HepG2 (cell line): ENCODE measurements around the gene AHR. TPM values are rescaled to one million over a fixed set of nuclear protein-coding genes. Genes with fewer than 3 reads are reported as not detected.

Experiments used
- ATAC-seq: fragments of 200-7000 bp; cut with Tn5 transposase; 3 replicates; pipeline ENCODE4 v1.9.1; 2020; ENCODE audit warnings: mild to moderate bottlenecking, moderate library complexity
- BruUV-seq: library from RNA; stranded (reverse); fragments of 400-500 nt; replicated peaks from 2 replicates; lab custom pipeline; 2021; lab: Mats Ljungman, UMichigan
- CTCF ChIA-PET: fragments of 300-600 bp; formaldehyde crosslinking; extraction: SDS; loops from one replicate; lab custom pipeline; 2021; ENCODE audit warnings: low total read pairs, inconsistent platforms, low intra/inter-chr PET ratio; lab: Yijun Ruan, JAX
- POLR2A ChIA-PET: fragments of 350-600 bp; sonication (Branson Sonifier 250); formaldehyde crosslinking; loops from one replicate; lab custom pipeline; 2020; ENCODE audit warnings: antibody characterized with exemption, inconsistent platforms; lab: Yijun Ruan, JAX
- DNase-seq: peaks from one replicate; pipeline ENCODE4 v3.0.0-alpha.2; 2015; ENCODE audit warnings: low spot score
- FAIRE-seq: peaks from 3 replicates; lab custom pipeline; 2011; peaks lifted over from hg19 to GRCh38; lab: Jason Lieb, UNC
- H2AFZ ChIP-seq: one replicate; pipeline ENCODE4 v1.6.1; 2011; ENCODE audit warnings: low read length, inconsistent platforms
- H3K27ac ChIP-seq: fragments of 300-600 bp; 3 replicates; pipeline ENCODE4 v1.8.0; 2011; ENCODE audit warnings: mixed run types, mild to moderate bottlenecking, mixed read lengths, low read length, inconsistent platforms; ENCODE audit not compliant: insufficient read depth; ENCODE audit errors: extremely low read length
- H3K27me3 ChIP-seq, 2 experiments: fragments of 200-600 bp in 1 of 2; 2 replicates in 1 of 2; 3 replicates in 1 of 2; pipeline versions ENCODE4 v1.6.0 to v1.8.0; 2011; ENCODE audit warnings: low read length in 2 of 2, mild to moderate bottlenecking in 2 of 2, moderate library complexity in 2 of 2, inconsistent platforms in 1 of 2; ENCODE audit not compliant: insufficient read depth in 2 of 2, control insufficient read depth in 1 of 2
- H3K36me3 ChIP-seq, 2 experiments: fragments of 200-600 bp in 1 of 2; replicated peaks in 1 of 2; 2 replicates in 1 of 2; 3 replicates in 1 of 2; pipeline versions ENCODE4 v1.5.1 to v1.8.0; 2011; ENCODE audit warnings: low read length in 2 of 2, inconsistent platforms in 1 of 2; ENCODE audit not compliant: insufficient read depth in 2 of 2, control insufficient read depth in 1 of 2
- H3K4me1 ChIP-seq: 2 replicates; pipeline ENCODE4 v1.5.1; 2012; ENCODE audit warnings: low read length, inconsistent platforms; ENCODE audit not compliant: insufficient read depth
- H3K4me2 ChIP-seq: 2 replicates; pipeline ENCODE4 v1.6.0; 2011; ENCODE audit warnings: low read depth, low read length, inconsistent platforms
- H3K4me3 ChIP-seq, 3 experiments: fragments of 200-600 bp in 1 of 3; sonication (generic), shearing (Covaris generic) in 1 of 3; replicated peaks in 1 of 3; 2 replicates each; pipeline ENCODE4 v1.5.1; 2011 to 2016; ENCODE audit warnings: low read length in 3 of 3, inconsistent platforms in 2 of 3, low read depth in 2 of 3, mild to moderate bottlenecking in 2 of 3, control low read depth in 1 of 3, mixed read lengths in 1 of 3; ENCODE audit not compliant: insufficient read depth in 1 of 3
- H3K79me2 ChIP-seq: one replicate; pipeline ENCODE4 v1.6.1; 2011; ENCODE audit warnings: low read length, inconsistent platforms; ENCODE audit not compliant: insufficient read depth
- H3K9ac ChIP-seq: 2 replicates; pipeline ENCODE4 v1.6.0; 2011; ENCODE audit warnings: mild to moderate bottlenecking, low read depth, low read length, inconsistent platforms; ENCODE audit not compliant: insufficient read depth
- H3K9me3 ChIP-seq: 2 replicates; pipeline ENCODE4 v1.5.1; 2012; ENCODE audit warnings: mild to moderate bottlenecking, low read length
- H4K20me1 ChIP-seq: 2 replicates; pipeline ENCODE4 v1.6.0; 2011; ENCODE audit warnings: inconsistent platforms, mild to moderate bottlenecking, low read length, moderate library complexity; ENCODE audit not compliant: insufficient read depth
- CREB1 ChIP-seq, 2 experiments: fragments of 450-650 bp in 1 of 2; IDR thresholded peaks; 2 replicates each; pipeline ENCODE4 v1.6.1; 2016 to 2017; ENCODE audit warnings: control low read depth in 1 of 2, mild to moderate bottlenecking in 1 of 2, missing compliant biosample characterization in 1 of 2, missing genetic modification characterization in 1 of 2
- DR1 ChIP-seq: sonication (generic); formaldehyde crosslinking; IDR thresholded peaks from 2 replicates; pipeline ENCODE4 v1.8.0; 2021; ENCODE audit warnings: mild to moderate bottlenecking, missing genetic modification reagents, inconsistent platforms
- HOXA3 ChIP-seq: sonication (generic); formaldehyde crosslinking; IDR thresholded peaks from 2 replicates; pipeline ENCODE4 v1.5.0; 2020; ENCODE audit warnings: missing genetic modification reagents
- LCORL ChIP-seq, 2 experiments: fragments of 450-650 bp in 1 of 2; sonication (generic) in 1 of 2; formaldehyde crosslinking in 1 of 2; IDR thresholded peaks; 2 replicates each; pipeline versions ENCODE4 v1.5.0 to v1.6.1; 2017 to 2020; ENCODE audit warnings: antibody characterized with exemption in 1 of 2, missing genetic modification reagents in 1 of 2
- NFRKB ChIP-seq: fragments of 450-650 bp; IDR thresholded peaks from 2 replicates; pipeline ENCODE4 v1.6.1; 2017
- NFYC ChIP-seq: IDR thresholded peaks from 2 replicates; pipeline ENCODE4 v1.6.1; 2016; ENCODE audit warnings: missing genetic modification reagents, missing compliant biosample characterization
- PHF21A ChIP-seq: sonication (generic); formaldehyde crosslinking; IDR thresholded peaks from 2 replicates; pipeline ENCODE4 v1.5.0; 2020; ENCODE audit warnings: mild to moderate bottlenecking, missing genetic modification reagents
- ZNF225 ChIP-seq: sonication (generic); formaldehyde crosslinking; IDR thresholded peaks from 2 replicates; pipeline ENCODE4 v1.4.0; 2020; ENCODE audit warnings: mild to moderate bottlenecking, missing genetic modification reagents
- ZNF33A ChIP-seq: sonication (generic); formaldehyde crosslinking; IDR thresholded peaks from 2 replicates; pipeline ENCODE4 v1.5.1; 2020; ENCODE audit warnings: missing genetic modification reagents, mild to moderate bottlenecking, moderate library complexity, borderline replicate concordance
- ZNF552 ChIP-seq: sonication (generic); formaldehyde crosslinking; IDR thresholded peaks from 2 replicates; pipeline ENCODE4 v1.9.0; 2022; ENCODE audit warnings: missing genetic modification reagents, mild to moderate bottlenecking, borderline replicate concordance
- ZNF589 ChIP-seq: sonication (generic); formaldehyde crosslinking; conservative IDR thresholded peaks from 2 replicates; pipeline ENCODE4 v1.8.0; 2022; ENCODE audit warnings: mild to moderate bottlenecking, moderate library complexity, missing genetic modification reagents
- ZNF644 ChIP-seq: IDR thresholded peaks from 2 replicates; pipeline ENCODE4 v1.6.1; 2016; ENCODE audit warnings: low read depth
- ZNF678 ChIP-seq: sonication (generic); formaldehyde crosslinking; IDR thresholded peaks from 2 replicates; pipeline ENCODE4 v1.4.0; 2020; ENCODE audit warnings: mild to moderate bottlenecking, missing genetic modification reagents
- in situ Hi-C: cut with HindIII; loops from 2 replicates; pipeline ENCODE4 v1.10.0; 2017; ENCODE audit warnings: low pct_unique_long_range_greater_than_20kb; ENCODE audit not compliant: extremely low pct_ligation_motif_present
- intact Hi-C: fragments of 100-400 bp; cut with micrococcal nuclease; formaldehyde crosslinking; loops from one replicate; pipeline ENCODE4 v1.10.0; 2022; ENCODE audit not compliant: unreplicated experiment
- polyA plus RNA-seq, 8 experiments: library from polyadenylated mRNA; depleted of rRNA in 3 of 8; stranded (reverse) in 7 of 8; unstranded in 1 of 8; fragments of >200 nt; fragmentation: Illumina TruSeq in 4 of 8; extraction: Trizol in 4 of 8; gene quantifications; 2 replicates each; pipeline versions ENCODE4 v1.2.1 to v1.2.3, GENCODE V29; 2011 to 2016; ENCODE audit warnings: low read depth in 4 of 8, missing spikeins in 1 of 8, mixed read lengths in 1 of 8; ENCODE audit not compliant: insufficient read depth in 1 of 8
- total RNA-seq, 5 experiments: library from RNA; depleted of rRNA; stranded (reverse); fragments of >200 nt; fragmentation: Illumina TruSeq; extraction: Trizol; gene quantifications; 2 replicates each; pipeline ENCODE4 v1.2.3, GENCODE V29; 2016; ENCODE audit warnings: low read depth in 1 of 5
- TF ChIP-seq, protein P1 (sequence below): sonication (generic); formaldehyde crosslinking; IDR thresholded peaks from 2 replicates; pipeline ENCODE4 v1.4.0; 2020; ENCODE audit warnings: missing genetic modification reagents
- TF ChIP-seq, protein P2 (sequence below): sonication (generic); formaldehyde crosslinking; IDR thresholded peaks from 2 replicates; pipeline ENCODE4 v1.8.0; 2022; ENCODE audit warnings: low read depth, missing genetic modification reagents

AHR gene
- total and polyA plus RNA-seq, 2 of the 13 experiments (the other 11 are each of a cell fraction or from before 2014, with no cell fraction given), result 9.0 to 31.3 TPM

DNA sequence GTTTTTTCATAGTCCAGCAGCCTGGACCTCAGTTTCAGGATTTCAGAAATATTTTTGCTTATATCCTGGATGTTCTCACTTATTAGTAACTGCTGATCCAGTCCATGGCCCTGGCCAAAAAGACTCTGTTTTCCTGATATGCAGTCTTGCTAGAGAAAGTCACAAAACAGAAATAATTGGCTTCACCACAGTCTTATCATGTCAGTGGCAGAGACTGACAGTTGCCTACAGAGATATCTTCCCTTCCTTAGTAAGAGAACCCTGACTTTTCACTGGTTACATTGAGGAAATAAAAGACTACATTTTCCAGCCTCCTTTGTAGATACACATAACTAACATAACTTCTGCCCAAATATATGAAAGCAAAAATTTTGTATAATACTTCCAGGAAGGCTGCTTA, 56.6 kb downstream of the AHR start:
- H3K4me1 ChIP-seq, result no peaks in the 10 kb centered on the region
- H3K27ac ChIP-seq, result no peak overlapping the region
- no peaks in the 10 kb centered on the region for H3K9me3 ChIP-seq
- no peak; the same call in 2 of the 3 replicates for ATAC-seq
- FAIRE-seq, result no peak
- TF ChIP-seq ZNF33A (no peak), PHF21A (CRISPR knock-in tag) (no peak), ZNF552 (CRISPR knock-in tag) (no peak), ZNF589 (CRISPR knock-in tag) (no peak), NFRKB (no peak), ZNF678 (no peak), CREB1 (IDR thresholded peaks at IDR 0.05) (no peak), CREB1 (CRISPR knock-in tag; IDR thresholded peaks at IDR 0.05) (no peak), NFYC (CRISPR knock-in tag) (no peak), LCORL (IDR thresholded peaks at IDR 0.05) (no peak), LCORL (CRISPR knock-in tag; IDR thresholded peaks at IDR 0.05) (no peak), ZNF225 (CRISPR knock-in tag) (no peak), DR1 (CRISPR knock-in tag) (no peak), HOXA3 (CRISPR knock-in tag) (no peak), ZNF644 (no peak)
- TF ChIP-seq, protein P1, sequence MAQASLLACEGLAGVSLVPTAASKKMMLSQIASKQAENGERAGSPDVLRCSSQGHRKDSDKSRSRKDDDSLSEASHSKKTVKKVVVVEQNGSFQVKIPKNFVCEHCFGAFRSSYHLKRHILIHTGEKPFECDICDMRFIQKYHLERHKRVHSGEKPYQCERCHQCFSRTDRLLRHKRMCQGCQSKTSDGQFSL (CRISPR knock-in tag), result no peak
- TF ChIP-seq, protein P2, sequence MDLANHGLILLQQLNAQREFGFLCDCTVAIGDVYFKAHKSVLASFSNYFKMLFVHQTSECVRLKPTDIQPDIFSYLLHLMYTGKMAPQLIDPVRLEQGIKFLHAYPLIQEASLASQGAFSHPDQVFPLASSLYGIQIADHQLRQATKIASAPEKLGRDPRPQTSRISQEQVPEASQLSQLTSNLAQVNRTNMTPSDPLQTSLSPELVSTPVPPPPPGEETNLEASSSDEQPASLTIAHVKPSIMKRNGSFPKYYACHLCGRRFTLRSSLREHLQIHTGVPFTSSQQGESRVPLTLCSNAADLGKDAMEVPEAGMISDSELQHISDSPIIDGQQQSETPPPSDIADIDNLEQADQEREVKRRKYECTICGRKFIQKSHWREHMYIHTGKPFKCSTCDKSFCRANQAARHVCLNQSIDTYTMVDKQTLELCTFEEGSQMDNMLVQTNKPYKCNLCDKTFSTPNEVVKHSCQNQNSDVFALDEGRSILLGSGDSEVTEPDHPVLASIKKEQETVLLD, result no peak
- CTCF ChIA-PET, result no interaction called here
- H2AFZ ChIP-seq, result no peak overlapping the region
- no peak for DNase-seq
- H4K20me1 ChIP-seq, result no peaks in the 10 kb centered on the region
- POLR2A ChIA-PET, result no interaction called here
- no peaks in the 10 kb centered on the region for H3K36me3 ChIP-seq
- no peaks in the 10 kb centered on the region for H3K27me3 ChIP-seq
- in situ Hi-C loops, result no loop called here
- no peak overlapping the region for H3K4me2 ChIP-seq
- intact Hi-C loops, result no loop called here
- H3K4me3 ChIP-seq, result no peak overlapping the region
- no peak overlapping the region for H3K9ac ChIP-seq
- no TSS peak for BruUV-seq
- H3K79me2 ChIP-seq, result no peaks in the 10 kb centered on the region
